NT2/D1 (cell line): ENCODE measurements around the gene NAA38.

ENCODE experiments used
- SUZ12 ChIP-seq: IDR thresholded peaks from 2 replicates; pipeline ENCODE4 v1.6.1; 2011; ENCODE audit not compliant: insufficient read length, insufficient read depth; ENCODE audit errors: extremely low read depth
- YY1 ChIP-seq: IDR thresholded peaks from 2 replicates; pipeline ENCODE4 v1.6.1; 2011; ENCODE audit not compliant: insufficient read length, insufficient read depth
- ZNF274 ChIP-seq: IDR thresholded peaks from 2 replicates; pipeline ENCODE4 v1.6.1; 2011; ENCODE audit warnings: mild to moderate bottlenecking, low read depth, low read length

DNA sequence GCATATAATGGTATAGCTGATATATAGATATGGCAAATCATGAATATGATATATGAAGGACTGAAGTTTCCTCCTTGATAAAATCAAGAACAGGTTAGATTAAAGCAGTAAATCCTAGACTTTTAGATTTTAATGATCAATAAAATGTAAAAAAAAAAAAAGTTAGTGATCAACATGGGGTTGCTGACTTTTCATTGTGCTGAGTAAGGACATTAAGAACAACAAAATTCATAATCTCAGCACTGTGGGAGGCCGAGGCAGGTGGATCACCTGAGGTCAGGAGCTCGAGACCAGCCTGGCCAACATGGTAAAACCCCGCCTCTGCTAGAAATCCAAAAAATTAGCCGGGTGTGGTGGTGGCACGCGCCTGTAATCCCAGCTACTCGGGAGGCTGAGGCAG lies 20.9 kb upstream of the NAA38 start:
- TF ChIP-seq YY1 (no peak), ZNF274 (no peak), SUZ12 (no peak)
